HepG2 (cell line): ENCODE data around the gene CHEK1. TPM values are rescaled to one million over a fixed set of nuclear protein-coding genes. Genes with fewer than 3 reads are reported as not detected.

Source experiments
- ATAC-seq: fragments of 200-7000 bp; cut with Tn5 transposase; 3 replicates; pipeline ENCODE4 v1.9.1; 2020; ENCODE audit warnings: mild to moderate bottlenecking, moderate library complexity
- BruUV-seq: library from RNA; stranded (reverse); fragments of 400-500 nt; replicated peaks from 2 replicates; lab custom pipeline; 2021; lab: Mats Ljungman, UMichigan
- CTCF ChIA-PET: fragments of 300-600 bp; formaldehyde crosslinking; extraction: SDS; loops from one replicate; lab custom pipeline; 2021; ENCODE audit warnings: low total read pairs, inconsistent platforms, low intra/inter-chr PET ratio; lab: Yijun Ruan, JAX
- POLR2A ChIA-PET: fragments of 350-600 bp; sonication (Branson Sonifier 250); formaldehyde crosslinking; loops from one replicate; lab custom pipeline; 2020; ENCODE audit warnings: antibody characterized with exemption, inconsistent platforms; lab: Yijun Ruan, JAX
- DNase-seq: peaks from one replicate; pipeline ENCODE4 v3.0.0-alpha.2; 2015; ENCODE audit warnings: low spot score
- FAIRE-seq: peaks from 3 replicates; lab custom pipeline; 2011; peaks lifted over from hg19 to GRCh38; lab: Jason Lieb, UNC
- H2AFZ ChIP-seq: one replicate; pipeline ENCODE4 v1.6.1; 2011; ENCODE audit warnings: low read length, inconsistent platforms
- H3K27ac ChIP-seq: fragments of 300-600 bp; 3 replicates; pipeline ENCODE4 v1.8.0; 2011; ENCODE audit warnings: mixed run types, mild to moderate bottlenecking, mixed read lengths, low read length, inconsistent platforms; ENCODE audit not compliant: insufficient read depth; ENCODE audit errors: extremely low read length
- H3K27me3 ChIP-seq, 2 experiments: fragments of 200-600 bp in 1 of 2; 2 replicates in 1 of 2; 3 replicates in 1 of 2; pipeline versions ENCODE4 v1.6.0 to v1.8.0; 2011; ENCODE audit warnings: low read length in 2 of 2, mild to moderate bottlenecking in 2 of 2, moderate library complexity in 2 of 2, inconsistent platforms in 1 of 2; ENCODE audit not compliant: insufficient read depth in 2 of 2, control insufficient read depth in 1 of 2
- H3K36me3 ChIP-seq, 2 experiments: fragments of 200-600 bp in 1 of 2; replicated peaks in 1 of 2; 2 replicates in 1 of 2; 3 replicates in 1 of 2; pipeline versions ENCODE4 v1.5.1 to v1.8.0; 2011; ENCODE audit warnings: low read length in 2 of 2, inconsistent platforms in 1 of 2; ENCODE audit not compliant: insufficient read depth in 2 of 2, control insufficient read depth in 1 of 2
- H3K4me1 ChIP-seq: 2 replicates; pipeline ENCODE4 v1.5.1; 2012; ENCODE audit warnings: low read length, inconsistent platforms; ENCODE audit not compliant: insufficient read depth
- H3K4me2 ChIP-seq: 2 replicates; pipeline ENCODE4 v1.6.0; 2011; ENCODE audit warnings: low read depth, low read length, inconsistent platforms
- H3K4me3 ChIP-seq, 3 experiments: fragments of 200-600 bp in 1 of 3; sonication (generic), shearing (Covaris generic) in 1 of 3; replicated peaks in 1 of 3; 2 replicates each; pipeline ENCODE4 v1.5.1; 2011 to 2016; ENCODE audit warnings: low read length in 3 of 3, inconsistent platforms in 2 of 3, low read depth in 2 of 3, mild to moderate bottlenecking in 2 of 3, control low read depth in 1 of 3, mixed read lengths in 1 of 3; ENCODE audit not compliant: insufficient read depth in 1 of 3
- H3K79me2 ChIP-seq: one replicate; pipeline ENCODE4 v1.6.1; 2011; ENCODE audit warnings: low read length, inconsistent platforms; ENCODE audit not compliant: insufficient read depth
- H3K9ac ChIP-seq: 2 replicates; pipeline ENCODE4 v1.6.0; 2011; ENCODE audit warnings: mild to moderate bottlenecking, low read depth, low read length, inconsistent platforms; ENCODE audit not compliant: insufficient read depth
- H3K9me3 ChIP-seq: 2 replicates; pipeline ENCODE4 v1.5.1; 2012; ENCODE audit warnings: mild to moderate bottlenecking, low read length
- H4K20me1 ChIP-seq: 2 replicates; pipeline ENCODE4 v1.6.0; 2011; ENCODE audit warnings: inconsistent platforms, mild to moderate bottlenecking, low read length, moderate library complexity; ENCODE audit not compliant: insufficient read depth
- DDIT3 ChIP-seq: sonication (generic); formaldehyde crosslinking; IDR thresholded peaks from 2 replicates; pipeline ENCODE4 v1.4.0; 2020; ENCODE audit warnings: mild to moderate bottlenecking, missing genetic modification reagents
- GLI4 ChIP-seq: sonication (generic); formaldehyde crosslinking; IDR thresholded peaks from 2 replicates; pipeline ENCODE4 v1.5.1; 2020; ENCODE audit warnings: missing genetic modification reagents, mild to moderate bottlenecking, moderate library complexity, borderline replicate concordance
- KIAA2018 ChIP-seq: sonication (generic); formaldehyde crosslinking; IDR thresholded peaks from 2 replicates; pipeline ENCODE4 v1.5.0; 2020; ENCODE audit warnings: mild to moderate bottlenecking, missing genetic modification reagents, borderline replicate concordance
- MEIS2 ChIP-seq: sonication (generic); formaldehyde crosslinking; IDR thresholded peaks from 2 replicates; pipeline ENCODE4 v1.9.0; 2021; ENCODE audit warnings: mild to moderate bottlenecking, missing genetic modification reagents
- RAD51 ChIP-seq: fragments of 450-650 bp; IDR thresholded peaks from 2 replicates; pipeline ENCODE4 v1.6.1; 2016; ENCODE audit warnings: borderline replicate concordance
- RORA ChIP-seq: sonication (generic); formaldehyde crosslinking; IDR thresholded peaks from 2 replicates; pipeline ENCODE4 v1.5.0; 2020; ENCODE audit warnings: mild to moderate bottlenecking, missing genetic modification reagents, moderate library complexity
- RXRB ChIP-seq: IDR thresholded peaks from 2 replicates; pipeline ENCODE4 v1.6.1; 2016; ENCODE audit warnings: borderline replicate concordance, missing genetic modification reagents, missing compliant biosample characterization
- TEAD2 ChIP-seq: sonication (generic); formaldehyde crosslinking; IDR thresholded peaks from 2 replicates; pipeline ENCODE4 v1.9.0; 2021; ENCODE audit warnings: missing genetic modification reagents
- ZNF124 ChIP-seq: sonication (generic); formaldehyde crosslinking; IDR thresholded peaks from 2 replicates; pipeline ENCODE4 v1.4.0; 2020; ENCODE audit warnings: missing genetic modification reagents
- ZNF230 ChIP-seq: sonication (generic); formaldehyde crosslinking; IDR thresholded peaks from 2 replicates; pipeline ENCODE4 v1.4.0; 2020; ENCODE audit warnings: mild to moderate bottlenecking, missing genetic modification reagents
- ZNF30 ChIP-seq: sonication (generic); formaldehyde crosslinking; IDR thresholded peaks from 2 replicates; pipeline ENCODE4 v1.5.0; 2020; ENCODE audit warnings: mild to moderate bottlenecking, missing genetic modification reagents
- ZNF33A ChIP-seq: sonication (generic); formaldehyde crosslinking; IDR thresholded peaks from 2 replicates; pipeline ENCODE4 v1.5.1; 2020; ENCODE audit warnings: missing genetic modification reagents, mild to moderate bottlenecking, moderate library complexity, borderline replicate concordance
- ZNF558 ChIP-seq: sonication (generic); formaldehyde crosslinking; IDR thresholded peaks from 2 replicates; pipeline ENCODE4 v1.9.0; 2022; ENCODE audit warnings: mild to moderate bottlenecking, missing genetic modification reagents, borderline replicate concordance
- ZNF747 ChIP-seq: sonication (generic); formaldehyde crosslinking; IDR thresholded peaks from 2 replicates; pipeline ENCODE4 v1.8.1; 2023; ENCODE audit warnings: missing genetic modification reagents, mild to moderate bottlenecking, borderline replicate concordance
- ZSCAN20 ChIP-seq: sonication (generic); formaldehyde crosslinking; IDR thresholded peaks from 2 replicates; pipeline ENCODE4 v1.4.0; 2020; ENCODE audit warnings: missing genetic modification reagents, mild to moderate bottlenecking, borderline replicate concordance
- WGBS: methylation state at CpG from one replicate; pipeline ENCODE4 v1.1.6; 2017; ENCODE audit warnings: low lambda C conversion rate; 5-methylcytosine and 5-hydroxymethylcytosine counted together
- in situ Hi-C: cut with HindIII; loops from 2 replicates; pipeline ENCODE4 v1.10.0; 2017; ENCODE audit warnings: low pct_unique_long_range_greater_than_20kb; ENCODE audit not compliant: extremely low pct_ligation_motif_present
- intact Hi-C: fragments of 100-400 bp; cut with micrococcal nuclease; formaldehyde crosslinking; loops from one replicate; pipeline ENCODE4 v1.10.0; 2022; ENCODE audit not compliant: unreplicated experiment
- polyA plus RNA-seq, 8 experiments: library from polyadenylated mRNA; depleted of rRNA in 3 of 8; stranded (reverse) in 7 of 8; unstranded in 1 of 8; fragments of >200 nt; fragmentation: Illumina TruSeq in 4 of 8; extraction: Trizol in 4 of 8; gene quantifications; 2 replicates each; pipeline versions ENCODE4 v1.2.1 to v1.2.3, GENCODE V29; 2011 to 2016; ENCODE audit warnings: low read depth in 4 of 8, missing spikeins in 1 of 8, mixed read lengths in 1 of 8; ENCODE audit not compliant: insufficient read depth in 1 of 8
- total RNA-seq, 5 experiments: library from RNA; depleted of rRNA; stranded (reverse); fragments of >200 nt; fragmentation: Illumina TruSeq; extraction: Trizol; gene quantifications; 2 replicates each; pipeline ENCODE4 v1.2.3, GENCODE V29; 2016; ENCODE audit warnings: low read depth in 1 of 5

Gene CHEK1
- total and polyA plus RNA-seq, 2 of the 13 experiments (the other 11 are each of a cell fraction or from before 2014, with no cell fraction given), result 17.8 to 83.2 TPM

GRCh38 chr11:125592305-125593113 lies 32.5 kb upstream of the CHEK1 start, which contains the start of gene STT3A:
Gene STT3A, plus strand, starts transcription at chr11:125592852. Its CDS starts 3,064 bp downstream, at chr11:125595916.
- Histone ChIP-seq H3K4me3 (peak within 1 kb of the TSS; percentile 90 to 96 (median 95)), H3K4me1 (peaks cover 40% of the 10 kb centered on the region), H4K20me1 (no peaks in the 10 kb centered on the region), H3K27ac (peak within 1 kb of the TSS; percentile 91), H3K27me3 (no peaks in the 10 kb centered on the region; a peak in 1 of 5 replicates), H2AFZ (peak within 1 kb of the TSS; percentile 42), H3K9me3 (no peaks in the 10 kb centered on the region), H3K79me2 (peaks cover 49% of the 10 kb centered on the region), H3K9ac (peak within 1 kb of the TSS; percentile 92), H3K4me2 (peak within 1 kb of the TSS; percentile 77), H3K36me3 (peaks cover 1 to 16% of the 10 kb centered on the region in 2 experiments; a peak in 4 of 5 replicates)
- intact Hi-C loops, result loop anchor here (1.0 to 2.0 kb wide), 2 partner anchors 23 to 32 kb away; partner anchors contain the start of genes CHEK1 and EI24
- FAIRE-seq, result peak; percentile 96
- BruUV-seq, result no TSS peak
- in situ Hi-C loops, result no loop called here
- ChIA-PET CTCF (no interaction called here), POLR2A (interaction anchor here (0.7 to 4.1 kb wide), 16 partner anchors 8 to 888 kb away, joined by 3 to 45 read pairs (median 4); partner anchors contain the start of genes CHEK1, EI24, FOXRED1 and HYLS1)
- under 1% methylated on average over 29 of the region's 55 CpGs for WGBS
- DNase-seq, result peak; percentile 99
- ATAC-seq, result peak; percentile 97
- TF ChIP-seq RORA (CRISPR knock-in tag) (no peak), ZNF558 (CRISPR knock-in tag) (no peak), DDIT3 (no peak), MEIS2 (CRISPR knock-in tag) (no peak), GLI4 (no peak), ZNF33A (CRISPR knock-in tag) (no peak), ZNF124 (no peak; the same call in 1 of the 2 replicates), ZNF230 (CRISPR knock-in tag) (peak; percentile 45; the same call in 1 of the 2 replicates), ZNF747 (no peak; the same call in 1 of the 2 replicates), RXRB (0 out of 2 replicates have a peak, but pooled peaks have one; percentile 10), RAD51 (peak; percentile 63; the same call in 1 of the 2 replicates), ZNF30 (CRISPR knock-in tag) (no peak), TEAD2 (CRISPR knock-in tag) (0 out of 2 replicates have a peak, but pooled peaks have one; percentile 17), KIAA2018 (CRISPR knock-in tag) (no peak), ZSCAN20 (CRISPR knock-in tag) (no peak)
